Stimulated activated CD8-positive, alpha-beta memory T cell treated with anti-CD3 and anti-CD28 coated beads, Interleukin-4, amount 100 ng/mL, for 1 hour (primary cell): ENCODE results near the gene SOSTDC1.

Experiments used
- DNase-seq, 2 donors: peaks; one replicate each; pipeline ENCODE4 v3.0.0-alpha.2; 2020; ENCODE audit warnings: low read depth in 2 of 2, low spot score in 1 of 2

SOSTDC1 gene

GRCh38 chr7:16420329-16420648 is 45.2 kb downstream of the SOSTDC1 start:
- DNase-seq: no peak

GRCh38 chr7:16419859-16420258 is 45.7 kb downstream of the SOSTDC1 start:
- DNase-seq: no peak

DNA sequence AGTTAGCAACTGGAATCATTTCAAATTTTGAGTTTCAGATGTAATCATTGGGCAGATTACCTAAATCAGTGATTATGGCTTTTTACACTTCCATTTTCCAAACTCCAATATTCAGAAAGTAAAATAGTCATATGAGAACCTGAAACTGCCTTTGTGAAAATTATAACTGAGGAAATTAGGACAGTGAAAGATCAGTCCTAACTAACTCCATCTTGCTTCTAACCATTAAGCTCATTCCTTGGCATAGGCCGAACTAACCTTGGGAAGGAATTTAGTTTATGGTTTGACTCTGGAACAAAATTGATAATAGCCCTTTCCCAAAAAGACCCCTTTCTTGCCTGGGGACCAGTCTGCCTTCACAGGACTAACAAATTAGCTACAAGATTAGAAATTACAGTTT is 46.4 kb downstream of the SOSTDC1 start:
- no peak for DNase-seq

GRCh38 chr7:16417906-16418305 is 47.6 kb downstream of the SOSTDC1 start:
- no peak for DNase-seq

DNA sequence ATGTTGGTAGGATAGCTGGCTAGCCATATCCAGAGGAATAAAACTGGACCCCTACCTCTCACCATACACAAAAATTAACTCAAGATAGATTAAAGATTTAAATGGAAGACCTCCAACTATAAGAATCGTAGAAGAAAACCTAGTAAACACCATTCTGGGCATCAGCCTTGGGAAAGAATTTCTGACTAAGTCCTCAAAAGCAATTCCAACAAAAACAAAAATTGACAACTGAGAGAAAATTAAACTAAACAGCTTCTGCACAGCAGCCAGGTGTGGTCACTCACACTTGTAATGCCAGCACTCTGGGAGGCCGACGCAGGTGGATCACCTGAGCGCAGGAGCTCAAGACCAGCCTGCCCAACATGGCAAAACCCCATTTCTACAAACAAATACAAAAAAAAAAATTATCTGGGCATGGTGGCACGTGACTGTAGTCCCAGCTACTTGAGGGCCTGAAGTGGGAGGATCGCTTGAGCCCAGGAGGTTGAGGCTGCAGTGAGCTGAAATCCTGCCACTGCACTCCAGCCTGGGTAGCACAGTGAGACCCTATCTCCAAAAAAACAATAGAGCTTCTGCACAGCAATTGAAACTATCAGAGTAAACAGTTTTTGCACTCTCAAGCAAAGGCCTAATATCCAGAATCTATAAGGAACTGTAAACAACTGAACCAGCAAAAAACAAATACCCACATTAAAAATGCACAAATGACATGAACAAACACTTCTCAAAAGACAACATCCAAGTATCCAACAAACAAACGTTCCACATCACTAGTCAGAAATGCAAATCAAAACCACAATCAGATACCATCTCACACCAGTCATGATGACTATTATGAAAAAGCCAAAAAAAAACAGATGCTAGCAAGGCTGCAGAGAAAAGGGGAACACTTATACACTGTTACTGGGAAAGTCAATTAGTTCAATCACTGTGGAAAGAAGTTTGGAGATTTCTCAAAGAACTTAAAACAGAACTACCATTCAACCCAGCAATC is 49.0 kb downstream of the SOSTDC1 start:
- no peak for DNase-seq

GRCh38 chr7:16412274-16413254 is 53.0 kb downstream of the SOSTDC1 start:
- no peak for DNase-seq
